NOMO-1 treated with DMSO at 0.1 percent for 48 hours (cell line): ENCODE measurements around the gene SEMA6A.

Experiments
- DNase-seq: peaks from one replicate; lab custom pipeline; 2025; ENCODE audit not compliant: unreplicated experiment; lab: John Stamatoyannopoulos, UW

Gene SEMA6A

DNA sequence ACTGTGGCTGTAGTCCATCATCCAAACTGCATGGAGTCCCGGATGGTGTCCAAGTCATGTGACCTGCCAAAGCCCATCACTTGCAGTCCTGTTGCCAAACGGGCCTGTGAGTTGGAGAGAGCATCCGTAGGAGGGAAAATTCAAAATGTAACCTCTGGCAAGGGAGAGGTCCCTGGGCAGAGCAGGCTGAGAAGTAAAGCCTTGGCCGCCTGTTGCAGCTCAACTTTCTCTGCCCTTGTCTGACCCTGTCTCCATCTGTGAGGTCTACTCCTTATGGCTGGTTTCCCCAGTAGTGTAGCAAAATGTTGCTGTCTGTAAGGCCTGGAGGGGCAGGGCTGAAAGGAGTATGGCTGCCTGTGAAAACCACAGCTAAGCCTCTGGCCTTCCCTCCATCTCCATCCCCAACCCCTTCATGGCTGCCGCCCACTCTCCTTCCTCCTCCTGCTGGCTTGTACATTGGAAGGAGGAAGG, 163.5 kb downstream of the SEMA6A start:
- DNase-seq = no peak

GRCh38 chr5:116410336-116410890, 164.2 kb downstream of the SEMA6A start:
- DNase-seq = no peak

DNA sequence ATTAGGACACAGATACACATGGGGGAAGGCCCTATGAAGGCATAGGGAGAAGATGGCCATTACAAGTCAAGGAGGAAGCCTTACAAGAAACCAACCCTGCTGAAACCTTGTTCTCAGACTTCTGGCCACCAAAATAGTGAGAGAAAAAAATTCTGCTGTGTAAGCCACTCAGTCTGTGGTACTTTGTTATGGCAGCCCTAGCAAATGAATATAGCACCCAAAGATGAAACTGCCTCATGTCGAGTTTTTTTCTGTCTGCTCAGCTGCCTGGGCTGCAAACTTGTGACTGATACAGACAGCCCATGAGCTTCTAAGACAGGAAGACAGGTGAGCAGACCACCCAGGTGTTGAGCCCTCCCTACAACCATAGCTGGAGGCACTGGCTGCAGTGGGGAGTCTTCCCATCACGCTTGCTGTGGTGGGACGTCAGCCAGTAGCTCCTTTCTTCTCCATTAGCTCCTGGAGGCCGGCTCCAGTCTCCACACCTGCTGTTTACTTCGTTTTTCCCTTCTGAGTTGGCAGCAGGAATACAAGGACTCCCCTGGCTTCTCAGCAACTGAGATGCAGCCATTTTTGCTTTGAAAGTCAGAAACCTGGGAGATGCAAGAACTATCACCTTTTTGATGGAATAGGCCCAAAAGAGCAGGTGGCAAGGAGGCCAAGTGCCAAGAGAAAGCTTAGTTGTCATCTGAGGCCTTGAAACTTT, 164.9 kb downstream of the SEMA6A start:
- DNase-seq = no peak

DNA sequence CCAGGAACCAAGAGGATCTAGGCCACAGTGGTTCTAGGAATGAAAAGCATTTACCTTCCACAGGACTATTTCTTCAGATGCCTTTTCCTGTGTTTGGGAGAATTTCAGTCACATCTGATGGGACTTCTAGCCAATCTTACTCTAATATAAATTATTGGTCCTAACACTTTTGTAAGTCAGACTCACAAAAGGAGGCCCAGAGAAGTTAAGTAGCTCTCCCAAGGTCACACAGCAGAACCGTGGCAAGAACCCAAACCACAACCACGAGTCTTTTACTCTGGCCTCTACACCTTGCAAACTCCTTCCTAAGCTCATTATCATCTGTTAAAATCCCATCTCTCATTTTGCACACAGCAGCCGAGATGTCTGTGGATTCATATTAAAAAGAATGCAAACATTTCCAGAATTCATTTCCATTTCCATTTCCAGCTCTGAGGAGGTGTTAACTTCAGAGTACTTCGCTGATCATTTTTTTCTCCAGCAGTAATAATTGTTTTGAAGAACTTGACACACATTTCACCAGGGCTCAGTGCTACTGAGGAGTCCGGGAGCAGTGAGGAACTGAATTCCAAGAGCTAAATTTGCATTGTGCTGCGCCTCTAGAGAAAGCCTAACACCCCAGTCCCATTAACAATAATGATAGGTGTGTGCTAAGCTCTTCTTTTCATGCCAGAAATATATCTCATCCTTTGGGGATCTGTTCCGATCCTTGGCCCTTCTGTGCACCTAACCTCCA, 168.1 kb downstream of the SEMA6A start:
- DNase-seq = no peak

DNA sequence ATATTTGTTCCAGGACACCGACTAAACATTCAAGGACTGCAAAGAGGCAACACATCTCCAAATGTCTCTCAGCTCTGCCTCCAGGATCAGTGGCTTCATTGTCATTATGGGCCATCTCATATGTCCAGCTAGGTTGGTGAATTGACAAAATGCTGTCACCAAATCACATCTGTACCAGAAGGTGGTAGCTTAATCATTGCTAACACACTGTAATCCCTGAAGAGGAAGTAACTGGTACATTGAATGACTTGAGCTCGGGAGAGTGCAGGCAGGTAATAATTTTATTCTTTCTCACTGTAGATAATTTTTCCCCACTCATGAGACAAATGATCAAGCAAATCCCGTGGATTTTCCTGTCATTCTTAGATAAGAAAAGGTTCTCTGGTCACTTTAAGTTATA, 169.8 kb downstream of the SEMA6A start:
- peak; percentile 4 for DNase-seq

DNA sequence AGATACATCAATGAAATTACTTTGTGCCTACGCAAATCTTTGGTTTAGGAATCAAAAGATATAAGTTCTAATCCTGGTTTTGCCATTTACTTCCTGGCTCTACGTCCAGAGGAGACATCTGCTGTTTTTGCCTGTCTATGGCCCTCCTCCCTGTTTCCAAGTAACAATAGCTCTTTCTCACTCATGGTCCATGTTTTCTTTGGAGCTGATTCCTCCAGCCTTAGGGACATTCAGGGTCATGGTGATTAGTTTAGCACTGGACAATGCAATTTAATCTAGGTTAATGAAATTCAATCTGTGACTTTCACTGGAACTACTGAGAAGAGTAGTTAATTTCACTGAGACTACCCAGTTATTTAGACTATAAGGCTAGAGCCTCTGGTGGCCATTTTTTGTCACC, 170.6 kb downstream of the SEMA6A start:
- no peak for DNase-seq

DNA sequence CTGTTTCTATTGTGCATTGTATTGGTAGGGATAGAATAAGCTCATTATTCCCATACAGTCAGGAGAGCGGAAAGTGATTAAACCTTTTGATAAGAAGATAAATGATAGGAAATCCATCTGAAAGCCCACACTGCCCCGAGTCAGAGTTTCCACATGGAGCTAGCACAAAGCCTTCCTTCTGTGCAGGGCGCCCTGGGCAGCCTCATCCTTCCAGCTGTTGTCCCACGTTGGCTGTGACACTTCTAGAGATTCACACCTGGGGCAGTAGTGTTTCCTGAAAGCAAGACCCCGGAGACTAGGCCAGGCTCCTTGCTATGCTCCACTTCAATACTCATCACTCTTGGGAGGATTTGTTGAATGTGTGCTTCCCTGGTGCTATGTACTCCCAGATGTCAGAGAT, 172.4 kb downstream of the SEMA6A start:
- DNase-seq = no peak

DNA sequence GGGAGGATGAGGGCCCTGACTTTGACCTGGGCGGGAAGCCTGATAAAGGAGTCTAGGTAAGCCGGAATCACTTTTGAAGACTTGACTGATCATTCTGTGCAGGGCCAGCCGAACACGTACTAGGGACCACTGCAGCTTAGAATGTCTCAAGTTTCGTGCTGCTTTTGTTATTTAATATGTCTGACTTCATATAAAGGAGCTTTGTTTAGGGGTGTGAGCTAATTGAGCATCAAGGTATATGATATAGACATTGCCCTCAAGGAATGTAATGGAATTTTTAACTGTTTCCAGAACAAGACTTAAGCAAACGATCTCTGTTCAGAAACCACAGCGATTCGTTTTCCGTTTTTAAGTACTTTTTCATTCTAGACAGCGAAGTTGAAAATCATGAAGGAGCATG, 173.0 kb downstream of the SEMA6A start:
- DNase-seq = no peak

GRCh38 chr5:116396476-116397099, 178.0 kb downstream of the SEMA6A start:
- DNase-seq = no peak

DNA sequence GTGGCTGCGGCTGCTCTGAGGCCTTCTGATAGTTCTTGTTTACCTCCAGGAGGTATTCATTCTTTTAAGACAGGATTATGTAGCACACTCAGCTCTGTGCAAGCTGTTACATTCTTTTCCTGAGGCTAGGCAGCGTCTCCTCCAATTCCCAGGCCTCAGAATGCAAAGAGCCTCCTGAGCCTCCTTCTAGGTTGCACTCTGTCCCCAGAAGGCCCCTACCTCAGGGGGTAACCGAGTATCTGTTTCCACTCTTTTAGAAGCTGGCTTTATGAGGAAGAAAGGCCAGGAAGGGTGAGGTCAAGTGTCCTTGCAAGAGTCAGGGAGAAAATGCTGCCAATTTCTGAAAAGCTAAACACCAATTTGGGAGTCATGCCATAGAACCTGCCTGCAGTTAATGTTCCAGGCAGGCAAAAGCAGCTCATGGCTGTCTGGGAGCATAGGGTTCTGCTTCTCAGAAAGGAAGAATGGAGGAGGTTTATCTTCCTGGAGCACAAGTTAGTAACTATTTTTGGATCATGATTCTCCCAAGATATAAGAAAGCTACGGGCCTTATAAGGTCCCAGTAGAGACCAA, 178.9 kb downstream of the SEMA6A start:
- no peak for DNase-seq

DNA sequence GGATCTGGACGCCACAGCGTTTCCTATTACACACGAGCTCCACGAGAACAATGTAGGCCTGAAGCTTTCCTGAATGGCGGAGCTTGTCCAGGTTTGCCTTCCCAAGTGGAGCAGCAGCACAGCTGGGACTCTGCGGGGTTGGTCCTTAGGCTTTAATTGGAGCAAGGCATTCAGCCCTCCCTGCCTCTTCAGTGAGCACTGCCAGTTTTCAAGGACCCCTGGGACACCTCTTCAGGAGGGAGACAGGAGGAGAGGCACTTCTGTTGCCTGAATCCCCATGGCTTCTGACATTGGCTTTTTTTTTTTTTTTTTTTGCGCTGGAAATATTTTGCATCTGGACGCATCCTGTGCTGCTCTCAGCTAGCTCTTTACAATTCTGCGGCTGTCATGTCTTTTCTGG, 179.4 kb downstream of the SEMA6A start:
- no peak for DNase-seq

DNA sequence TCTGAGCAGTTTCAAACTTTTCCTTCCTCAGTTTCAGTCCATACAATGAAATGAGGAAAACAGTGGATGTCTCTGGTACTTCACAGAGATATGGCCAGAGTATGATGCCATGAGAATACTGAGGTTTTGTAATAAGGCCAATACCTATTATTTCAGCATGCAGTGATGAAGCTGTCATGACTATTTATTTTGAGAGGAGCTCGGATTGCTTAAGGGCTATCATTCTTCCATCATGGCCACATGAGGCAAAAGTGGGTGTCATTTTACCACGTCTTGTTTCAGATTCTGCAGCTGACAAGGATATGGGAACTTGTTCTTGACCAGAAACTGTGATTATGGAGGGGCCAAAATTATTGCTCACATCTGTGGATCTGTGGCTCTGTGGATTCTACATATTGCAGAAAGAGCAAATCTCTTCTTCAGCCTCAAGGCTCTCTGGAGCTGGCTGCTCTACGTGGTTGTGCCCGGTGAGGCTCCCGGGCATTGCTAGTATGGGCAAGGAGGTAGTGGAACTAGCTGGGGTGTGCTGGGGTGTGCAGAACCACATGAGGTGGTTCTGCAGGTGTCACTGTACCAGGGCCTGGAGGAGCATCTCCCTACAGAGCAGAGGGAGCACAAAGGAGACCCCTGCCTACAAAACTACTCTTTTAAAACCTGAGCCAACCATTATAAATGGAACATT, 180.3 kb downstream of the SEMA6A start:
- DNase-seq = no peak
